IPS-20b (cell line): Measurements from ENCODE around the gene MYCN.
"Not testable (repeated sequence)": the region's sequence is repeated elsewhere in the genome, so short reads cannot be mapped to it uniquely, and the experiment has no call there.

Experiments used
- H3K27ac ChIP-seq: one replicate; pipeline ENCODE4 v1.5.1; 2013; ENCODE audit warnings: low read length
- H3K27me3 ChIP-seq: 2 replicates; pipeline ENCODE4 v1.6.1; 2013; ENCODE audit warnings: mild to moderate bottlenecking, low read length, inconsistent platforms; ENCODE audit not compliant: insufficient read depth
- H3K36me3 ChIP-seq: 2 replicates; pipeline ENCODE4 v1.6.1; 2013; ENCODE audit warnings: low read depth, mild to moderate bottlenecking, inconsistent platforms, low read length, moderate library complexity; ENCODE audit not compliant: insufficient read depth
- H3K4me1 ChIP-seq: 2 replicates; pipeline ENCODE4 v1.6.1; 2013; ENCODE audit warnings: mild to moderate bottlenecking, control low read depth, inconsistent platforms, low read length, moderate library complexity; ENCODE audit not compliant: insufficient read depth
- H3K4me3 ChIP-seq: 2 replicates; pipeline ENCODE4 v1.5.1; 2013; ENCODE audit warnings: mild to moderate bottlenecking, low read length, inconsistent platforms
- H3K9ac ChIP-seq: 2 replicates; pipeline ENCODE4 v1.6.1; 2013; ENCODE audit warnings: low read depth, mild to moderate bottlenecking, inconsistent platforms, low read length, moderate library complexity
- H3K9me3 ChIP-seq: 2 replicates; pipeline ENCODE4 v1.6.1; 2013; ENCODE audit warnings: mild to moderate bottlenecking, low read depth, low read length, inconsistent platforms; ENCODE audit not compliant: insufficient read depth

Gene MYCN

DNA sequence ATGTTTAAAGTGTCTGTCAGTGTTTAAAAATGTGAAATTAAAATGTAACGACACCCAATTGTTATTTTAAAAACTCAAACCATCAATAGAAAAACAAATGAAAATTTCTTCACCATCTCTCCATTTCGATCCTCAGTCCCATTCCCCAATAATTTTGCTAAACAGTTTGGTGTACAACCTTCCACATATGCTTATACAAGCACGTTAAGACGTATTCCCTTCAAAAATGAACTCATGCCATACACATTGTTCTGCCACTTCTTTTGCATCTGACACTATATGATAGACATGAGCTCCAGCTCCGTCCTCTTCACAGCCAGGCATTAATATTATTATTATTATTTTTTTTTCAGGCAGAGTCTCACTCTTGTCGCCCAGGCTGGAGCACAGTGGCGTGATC lies 14.1 kb upstream of the MYCN start:
- H3K27me3 ChIP-seq = no peaks in the 10 kb centered on the region; the same call in 1 of the 2 replicates
- H3K27ac ChIP-seq = no peak overlapping the region
- no peak overlapping the region for H3K4me3 ChIP-seq
- no peaks in the 10 kb centered on the region for H3K36me3 ChIP-seq
- no peaks in the 10 kb centered on the region for H3K9me3 ChIP-seq
- no peak overlapping the region for H3K9ac ChIP-seq
- H3K4me1 ChIP-seq = no peaks in the 10 kb centered on the region

DNA sequence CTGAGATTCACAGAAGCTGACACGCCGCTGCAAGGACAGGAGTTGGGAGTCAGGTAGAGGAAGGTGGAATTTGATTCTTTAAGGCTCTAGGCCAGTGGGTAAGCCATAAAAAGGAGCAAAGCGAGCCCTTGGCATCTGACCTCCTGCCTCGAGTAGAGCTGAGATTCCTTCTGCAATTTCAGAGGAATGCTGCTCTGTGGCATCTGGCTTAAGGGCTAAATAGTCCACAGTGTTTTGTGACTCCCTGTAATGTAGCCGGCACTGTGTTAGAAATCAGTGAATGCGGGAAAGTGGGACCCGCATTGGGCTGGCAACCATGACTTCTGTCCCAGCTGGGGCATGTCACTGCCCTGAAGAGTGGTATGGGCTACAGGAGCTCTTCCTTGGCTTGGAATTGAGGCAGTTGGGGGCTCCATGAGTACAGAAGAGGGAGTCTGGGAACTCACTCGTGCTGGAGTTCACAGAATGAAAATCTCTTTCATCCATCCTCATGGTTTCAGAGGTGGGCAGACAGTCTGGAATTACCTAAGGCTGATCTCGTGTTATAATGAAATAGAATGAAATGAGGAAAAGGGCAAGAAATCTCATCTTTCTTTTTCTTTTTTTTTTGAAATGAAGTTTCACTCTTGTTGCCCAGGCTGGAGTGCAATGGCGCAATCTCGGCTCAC lies 12.7 kb upstream of the MYCN start:
- Histone ChIP-seq H3K27ac (no peak overlapping the region), H3K9me3 (no peaks in the 10 kb centered on the region), H3K4me1 (no peaks in the 10 kb centered on the region), H3K36me3 (no peaks in the 10 kb centered on the region), H3K9ac (no peak overlapping the region), H3K4me3 (no peak overlapping the region), H3K27me3 (no peaks in the 10 kb centered on the region)

DNA sequence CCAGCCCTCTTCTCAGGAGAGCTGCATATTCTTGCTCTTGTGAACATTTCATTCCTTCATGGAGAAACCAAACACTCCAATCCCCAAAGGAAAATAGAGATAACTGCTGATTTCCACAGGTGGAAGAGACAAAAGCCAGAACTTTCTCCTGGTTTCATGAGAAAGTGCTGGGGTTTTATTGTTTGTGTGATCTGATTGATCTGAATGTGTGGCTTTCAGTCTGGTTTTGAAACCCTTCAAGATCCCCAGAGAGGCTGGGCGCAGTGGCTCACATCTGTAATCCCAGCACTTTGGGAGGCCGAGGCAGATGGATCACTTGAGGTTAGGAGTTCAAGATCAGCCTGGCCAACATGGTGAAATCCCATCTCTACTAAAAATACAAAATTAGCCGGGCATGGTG lies 11.3 kb upstream of the MYCN start:
- not testable (repeated sequence) for H3K9ac ChIP-seq, H3K36me3 ChIP-seq, H3K27me3 ChIP-seq, H3K4me1 ChIP-seq, H3K9me3 ChIP-seq, H3K4me3 ChIP-seq, H3K27ac ChIP-seq

DNA sequence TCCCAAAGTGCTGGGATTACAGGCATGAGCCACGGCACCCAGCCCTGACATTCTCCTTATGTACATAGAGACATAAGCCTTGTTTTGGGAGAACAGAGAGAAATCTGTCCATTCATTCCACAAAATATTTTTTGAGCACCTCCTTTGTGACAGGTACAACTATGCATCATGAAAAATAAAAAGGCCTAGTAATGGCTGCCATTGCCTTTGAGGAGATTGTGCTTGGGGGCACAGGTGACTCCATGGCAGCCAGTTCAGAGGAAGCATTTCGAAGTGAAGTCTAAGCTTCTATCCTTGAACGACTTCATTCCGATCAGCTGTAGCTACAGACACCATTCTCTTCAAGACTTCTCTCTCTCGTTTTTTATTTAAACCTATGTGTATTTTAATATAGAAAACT lies 10.5 kb upstream of the MYCN start:
- Histone ChIP-seq H3K27ac (no peak overlapping the region), H3K4me3 (no peak overlapping the region), H3K27me3 (no peaks in the 10 kb centered on the region), H3K9ac (no peak overlapping the region), H3K9me3 (no peaks in the 10 kb centered on the region), H3K4me1 (peaks cover 4% of the 10 kb centered on the region; the same call in 1 of the 2 replicates), H3K36me3 (no peaks in the 10 kb centered on the region)

DNA sequence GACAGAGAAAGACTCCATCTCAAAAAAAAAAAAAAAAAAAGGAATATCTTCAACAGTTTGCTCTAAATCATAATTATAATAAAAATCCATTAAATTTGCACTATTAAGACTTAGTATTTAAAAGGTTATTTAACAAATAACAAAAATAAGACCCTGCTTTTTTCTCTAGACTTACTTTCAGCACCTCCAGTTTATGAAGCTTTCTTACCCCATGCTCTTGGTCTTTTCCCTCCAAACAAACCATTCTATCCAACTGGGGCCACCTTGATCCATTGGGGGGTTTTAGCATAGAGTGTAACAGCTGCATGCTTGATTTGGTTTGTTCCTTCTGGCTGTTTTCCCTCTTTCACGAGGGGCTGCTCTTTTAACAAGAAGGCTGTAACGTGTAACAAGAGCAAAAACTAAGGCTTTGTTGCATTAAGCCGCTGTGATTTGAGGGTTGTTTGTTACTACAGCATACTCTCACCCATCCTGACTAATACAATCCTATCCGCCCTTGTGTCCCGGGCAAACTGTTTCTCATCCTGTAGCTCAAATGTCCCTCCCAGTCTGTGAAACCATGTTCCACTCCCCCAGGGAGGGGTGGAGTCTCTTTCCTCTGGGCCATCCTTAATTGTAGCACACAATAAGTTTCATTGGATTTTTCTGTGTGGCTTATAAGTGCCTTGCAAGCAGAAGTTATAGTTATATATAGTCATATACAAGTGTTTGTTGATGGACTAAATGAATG lies 9.6 kb upstream of the MYCN start:
- Histone ChIP-seq H3K27ac (no peak overlapping the region), H3K4me3 (no peak overlapping the region), H3K9me3 (no peaks in the 10 kb centered on the region), H3K36me3 (no peaks in the 10 kb centered on the region), H3K9ac (no peak overlapping the region), H3K4me1 (peaks cover 4% of the 10 kb centered on the region; the same call in 1 of the 2 replicates), H3K27me3 (no peaks in the 10 kb centered on the region)

DNA sequence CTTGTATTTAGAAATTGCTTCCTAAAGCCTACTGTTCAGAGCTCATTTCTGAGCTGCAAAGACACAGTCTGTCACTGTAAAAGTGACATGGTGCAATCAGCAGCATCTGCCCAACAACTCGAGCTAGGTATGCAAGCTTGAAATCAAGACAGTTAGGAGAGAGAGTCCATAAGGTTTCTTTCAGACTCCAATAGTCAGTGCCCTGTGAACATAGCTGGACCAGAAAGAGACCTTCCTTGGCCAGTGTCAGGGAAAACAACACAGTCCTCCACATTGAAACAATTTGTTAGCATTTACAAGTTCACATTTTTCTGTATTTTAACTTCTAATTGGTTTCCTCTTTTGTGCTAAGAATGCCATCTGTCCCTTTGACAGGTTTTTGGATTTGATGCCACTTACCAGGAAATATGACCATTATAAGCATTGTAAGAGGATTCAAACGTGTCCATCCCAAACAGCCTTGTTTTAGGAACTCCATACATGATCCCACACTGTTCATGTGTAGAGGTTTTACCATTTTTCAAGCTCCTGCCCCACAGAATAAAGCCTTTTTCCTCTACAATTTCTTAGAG lies 8.9 kb upstream of the MYCN start:
- Histone ChIP-seq H3K27me3 (no peaks in the 10 kb centered on the region), H3K4me1 (peaks cover 7% of the 10 kb centered on the region), H3K9ac (no peak overlapping the region), H3K27ac (no peak overlapping the region), H3K36me3 (no peaks in the 10 kb centered on the region), H3K9me3 (no peaks in the 10 kb centered on the region), H3K4me3 (no peak overlapping the region)

DNA sequence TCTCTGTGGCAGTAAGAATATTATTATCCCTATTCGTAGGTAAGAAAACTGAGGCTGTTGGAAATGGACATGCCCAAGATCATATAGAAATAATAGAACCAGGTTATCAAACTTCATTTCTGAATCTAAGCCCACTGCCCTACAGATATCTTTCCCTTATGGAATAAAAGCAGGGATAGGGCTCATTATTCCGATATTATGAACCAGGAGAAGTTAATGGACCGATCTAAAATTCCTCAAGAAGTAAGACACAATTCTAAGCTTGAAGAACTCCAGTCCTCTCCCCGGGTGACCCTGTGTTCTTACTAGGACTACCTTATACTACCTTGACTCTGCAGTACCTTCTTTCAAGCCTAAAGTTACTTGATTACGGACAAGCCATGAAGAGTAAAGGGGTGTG lies 8.4 kb upstream of the MYCN start:
- Histone ChIP-seq H3K27me3 (no peaks in the 10 kb centered on the region), H3K27ac (no peak overlapping the region), H3K9ac (no peak overlapping the region), H3K36me3 (no peaks in the 10 kb centered on the region), H3K4me1 (peaks cover 9% of the 10 kb centered on the region), H3K9me3 (no peaks in the 10 kb centered on the region), H3K4me3 (no peak overlapping the region)

DNA sequence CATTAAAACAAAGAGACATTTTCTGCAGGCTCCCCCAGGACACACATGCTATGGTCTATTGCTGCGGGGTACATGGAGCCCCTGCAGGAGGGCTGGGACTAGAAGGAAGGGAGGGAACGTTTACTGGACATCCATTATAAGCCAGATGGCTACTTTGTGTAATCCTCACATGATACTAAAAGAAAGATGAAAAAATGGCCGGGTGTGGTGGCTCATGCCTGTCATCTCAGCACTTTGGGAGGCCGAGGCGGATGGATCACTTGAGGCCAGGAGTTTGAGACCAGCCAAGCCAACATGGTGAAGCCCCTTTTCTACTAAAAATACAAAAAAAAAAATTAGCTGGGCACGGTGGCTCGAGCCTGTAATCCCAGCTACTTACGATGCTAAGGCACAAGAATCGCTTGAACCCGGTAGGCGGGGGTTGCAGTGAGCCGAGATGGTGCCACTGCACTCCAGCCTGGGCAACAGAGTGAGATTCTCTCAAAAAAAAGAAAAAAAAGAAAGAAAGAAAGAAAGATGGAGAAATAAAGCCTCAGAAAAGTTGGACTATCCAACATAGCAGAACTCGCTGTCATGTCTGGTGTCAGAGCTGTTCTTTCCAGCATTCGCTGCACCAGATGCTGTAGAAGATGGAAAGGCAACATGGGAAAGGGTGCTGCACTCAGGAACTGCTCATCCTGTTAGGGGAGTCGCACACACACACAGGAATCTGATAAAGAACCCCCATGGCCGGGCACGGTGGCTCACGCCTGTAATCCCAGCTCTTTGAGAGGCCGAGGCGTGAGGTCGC lies 7.8 kb upstream of the MYCN start:
- peaks cover 9% of the 10 kb centered on the region for H3K4me1 ChIP-seq
- no peaks in the 10 kb centered on the region for H3K27me3 ChIP-seq

DNA sequence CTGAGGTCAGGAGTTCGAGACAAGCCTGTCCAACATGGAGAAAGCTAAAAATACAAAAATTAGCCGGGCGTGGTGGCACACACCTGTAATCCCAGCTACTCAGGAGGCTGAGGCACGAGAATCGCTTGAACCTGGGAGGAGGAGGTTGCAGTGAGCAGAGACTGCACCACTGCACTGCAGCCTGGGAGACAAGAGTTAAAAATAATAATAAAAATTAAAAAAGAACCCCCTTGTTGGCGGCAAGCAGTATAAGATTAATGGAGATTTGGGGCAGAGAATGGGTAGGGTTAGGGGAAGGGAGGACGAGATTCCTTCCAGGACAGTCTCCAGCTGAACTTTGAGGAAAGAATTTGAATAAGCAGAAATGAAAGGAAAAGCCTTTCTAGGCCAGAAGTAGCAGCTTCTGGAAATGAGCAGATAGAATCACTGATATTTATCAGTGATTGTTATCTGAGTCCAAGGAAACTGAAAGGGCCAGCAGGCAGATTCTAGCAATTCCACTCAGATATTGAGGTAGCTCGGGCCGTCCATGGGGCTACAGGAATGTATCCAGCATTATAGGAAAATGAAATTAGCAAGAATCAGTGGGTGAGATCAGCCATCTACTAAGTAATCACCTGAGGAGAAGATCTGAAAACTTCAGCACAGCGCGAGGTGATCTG lies 7.0 kb upstream of the MYCN start:
- H3K9me3 ChIP-seq = no peaks in the 10 kb centered on the region
- H3K27ac ChIP-seq = no peak overlapping the region
- H3K4me1 ChIP-seq = peaks cover 15% of the 10 kb centered on the region
- no peak overlapping the region for H3K9ac ChIP-seq
- no peak overlapping the region for H3K4me3 ChIP-seq
- no peaks in the 10 kb centered on the region for H3K36me3 ChIP-seq
- H3K27me3 ChIP-seq = no peaks in the 10 kb centered on the region

More for the DNA sequence above, 7.8 kb upstream of the MYCN start:
- H3K27ac ChIP-seq = no peak overlapping the region
- no peaks in the 10 kb centered on the region for H3K9me3 ChIP-seq
- H3K4me3 ChIP-seq = no peak overlapping the region
- no peaks in the 10 kb centered on the region for H3K36me3 ChIP-seq
- no peak overlapping the region for H3K9ac ChIP-seq

DNA sequence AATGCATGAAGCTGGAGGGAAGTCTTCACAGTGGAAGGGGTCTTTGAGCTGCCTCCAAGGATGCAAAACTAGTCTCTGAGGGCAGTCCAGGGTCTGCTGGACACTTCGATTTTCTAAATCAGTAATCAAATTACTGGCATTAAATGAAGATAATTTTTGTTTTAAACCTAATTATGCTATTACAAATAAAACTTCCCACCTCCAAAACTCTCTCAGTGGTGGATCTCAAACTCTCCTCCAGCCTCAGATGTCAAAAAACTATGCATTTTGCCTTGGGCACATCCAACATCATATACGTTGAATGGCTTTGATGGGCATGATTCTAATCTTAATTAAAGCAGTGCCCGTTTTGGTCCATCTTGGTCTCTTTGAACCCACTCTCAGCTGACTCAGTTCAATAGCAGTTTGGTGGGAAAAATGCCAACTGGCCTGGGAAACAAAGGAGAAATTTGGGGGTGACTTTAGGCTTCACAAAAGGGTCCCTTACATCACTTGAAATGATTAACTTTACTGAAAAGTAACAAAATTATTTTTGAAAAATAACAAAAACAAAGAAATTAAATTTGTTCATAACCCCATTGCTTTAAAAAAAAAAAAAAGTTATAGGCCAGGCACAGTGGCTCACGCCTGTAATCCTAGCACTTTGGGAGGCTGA lies 5.9 kb upstream of the MYCN start:
- Histone ChIP-seq H3K27me3 (no peaks in the 10 kb centered on the region), H3K27ac (no peak overlapping the region), H3K9ac (no peak overlapping the region), H3K9me3 (no peaks in the 10 kb centered on the region), H3K4me3 (no peak overlapping the region), H3K36me3 (no peaks in the 10 kb centered on the region), H3K4me1 (peaks cover 20% of the 10 kb centered on the region)

DNA sequence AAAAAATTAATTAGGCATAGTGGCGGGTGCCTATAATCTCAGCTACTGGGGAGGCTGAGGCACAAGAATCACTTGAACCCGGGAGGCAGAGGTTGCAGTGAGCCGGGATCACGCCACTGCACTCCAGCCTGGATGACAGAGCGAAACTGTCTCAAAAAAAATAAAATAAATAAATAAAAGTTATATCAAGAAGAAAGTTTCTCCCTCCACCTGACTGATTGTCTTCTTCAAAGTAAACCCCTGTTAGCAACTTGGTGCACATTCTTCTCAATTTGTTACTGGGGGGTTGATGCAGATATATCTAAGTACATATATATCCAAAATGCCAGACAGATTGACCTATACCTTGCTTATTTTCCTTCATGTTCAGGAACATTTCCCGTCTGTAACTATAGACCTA lies 5.2 kb upstream of the MYCN start:
- no peaks in the 10 kb centered on the region for H3K36me3 ChIP-seq
- H3K9ac ChIP-seq = no peak overlapping the region
- no peaks in the 10 kb centered on the region for H3K27me3 ChIP-seq
- H3K4me3 ChIP-seq = no peak overlapping the region
- no peak overlapping the region for H3K27ac ChIP-seq
- H3K9me3 ChIP-seq = no peaks in the 10 kb centered on the region
- peaks cover 22% of the 10 kb centered on the region for H3K4me1 ChIP-seq
